Anterior cingulate cortex (tissue), 58 donors: ENCODE results near the gene CPB1.

Source experiments
- DNase-seq, 58 donors: peaks; one replicate each; lab custom pipeline; 2025; lab: John Stamatoyannopoulos, UW

Gene CPB1

DNA sequence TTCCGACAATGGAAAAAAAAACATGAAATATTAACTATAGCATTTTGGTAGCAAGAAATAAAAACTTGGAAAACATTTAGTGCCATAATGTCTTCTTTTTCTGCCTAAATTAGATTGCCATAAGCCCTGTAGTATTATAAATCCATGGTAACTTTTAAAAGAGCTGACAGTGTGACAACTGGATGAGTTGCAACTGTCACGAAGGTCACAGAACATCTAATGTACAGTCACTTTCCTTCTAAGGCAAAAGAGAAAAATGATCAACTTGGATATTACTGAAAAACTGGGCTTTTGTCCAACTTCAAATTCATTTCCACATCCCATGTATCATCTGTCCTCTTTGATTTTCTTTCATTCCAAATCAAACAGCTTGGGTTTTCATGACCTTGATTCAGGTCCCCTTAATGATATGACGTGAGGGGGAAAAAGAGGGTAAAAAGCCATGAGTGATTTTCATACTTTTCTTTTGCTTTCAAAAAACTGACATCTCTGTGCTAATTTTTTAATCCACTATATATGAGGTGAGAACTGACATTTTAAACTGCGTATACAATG, 602 bp downstream of the CPB1 start:
- DNase-seq = no peak

DNA sequence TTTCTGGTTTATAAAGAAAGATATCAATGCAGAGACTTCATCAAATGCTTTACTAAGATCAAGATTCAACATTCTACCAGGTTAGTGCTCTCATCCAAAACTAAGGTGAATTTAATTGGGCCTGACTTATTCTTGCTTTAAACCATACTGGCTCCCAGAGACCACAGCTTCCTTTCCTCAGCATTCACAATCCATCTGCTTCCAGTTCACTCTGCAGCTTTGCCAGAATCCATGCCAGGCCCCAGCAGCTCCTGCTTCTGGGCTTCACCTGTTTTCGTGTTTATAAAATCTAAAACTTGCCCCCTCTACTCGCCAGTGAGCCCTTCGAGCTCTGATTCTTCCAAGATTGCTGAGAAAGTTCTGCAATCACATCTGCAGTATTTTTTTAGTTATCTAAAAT, 2.3 kb downstream of the CPB1 start:
- no peak for DNase-seq

DNA sequence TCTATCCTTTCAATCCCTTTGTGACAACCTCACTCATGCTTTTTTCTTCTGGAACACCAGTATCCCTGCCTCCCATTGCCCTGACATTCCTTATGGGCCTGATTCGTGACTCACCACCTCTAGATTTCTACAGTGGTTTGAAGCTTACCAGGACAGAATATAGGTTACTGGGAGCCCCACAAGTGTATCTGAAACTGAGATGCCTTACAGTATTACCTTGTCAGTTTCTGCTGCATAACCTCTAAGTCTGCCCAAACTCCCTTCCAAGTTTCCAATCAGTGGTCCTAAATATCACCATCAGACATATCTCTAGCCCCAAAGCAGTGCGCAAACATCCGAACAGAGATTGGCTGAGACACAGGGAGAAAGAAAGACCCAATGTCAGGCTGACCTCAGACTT, 5.6 kb downstream of the CPB1 start:
- DNase-seq = no peak

DNA sequence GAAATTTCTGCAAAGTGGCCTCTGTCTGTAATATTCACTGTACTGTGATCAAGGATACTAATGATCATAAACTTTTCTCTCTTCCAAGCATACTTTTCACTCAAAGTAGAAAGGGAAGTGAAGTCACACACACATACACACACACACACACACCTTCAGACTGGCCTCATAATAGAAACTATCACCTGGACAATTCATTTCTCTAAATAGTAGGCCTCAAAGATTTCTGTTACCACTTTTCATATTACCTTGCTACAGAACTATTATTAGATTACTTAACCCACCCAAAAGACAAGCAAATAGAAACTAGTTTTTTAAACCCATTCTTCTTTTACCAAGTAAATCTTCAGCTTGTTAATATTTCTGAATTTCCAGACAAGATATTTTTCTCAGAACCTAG, 12.2 kb downstream of the CPB1 start:
- no peak for DNase-seq

DNA sequence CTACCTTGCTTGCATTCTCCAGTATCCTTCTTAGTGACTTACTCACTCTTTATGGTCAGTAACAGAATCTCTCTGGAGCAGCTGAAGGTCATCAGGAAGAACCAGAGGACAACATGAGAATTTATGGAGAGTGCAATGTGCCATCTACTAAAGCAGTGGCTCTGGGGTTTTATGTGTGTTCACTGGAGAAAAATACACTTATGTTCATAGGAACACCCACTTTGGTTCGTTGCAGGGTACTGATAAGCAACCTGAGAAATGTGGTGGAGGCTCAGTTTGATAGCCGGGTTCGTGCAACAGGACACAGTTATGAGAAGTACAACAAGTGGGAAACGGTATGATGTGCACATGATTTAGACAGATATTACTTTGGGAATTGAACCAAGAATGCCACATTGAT, 12.8 kb downstream of the CPB1 start:
- no peak for DNase-seq

DNA sequence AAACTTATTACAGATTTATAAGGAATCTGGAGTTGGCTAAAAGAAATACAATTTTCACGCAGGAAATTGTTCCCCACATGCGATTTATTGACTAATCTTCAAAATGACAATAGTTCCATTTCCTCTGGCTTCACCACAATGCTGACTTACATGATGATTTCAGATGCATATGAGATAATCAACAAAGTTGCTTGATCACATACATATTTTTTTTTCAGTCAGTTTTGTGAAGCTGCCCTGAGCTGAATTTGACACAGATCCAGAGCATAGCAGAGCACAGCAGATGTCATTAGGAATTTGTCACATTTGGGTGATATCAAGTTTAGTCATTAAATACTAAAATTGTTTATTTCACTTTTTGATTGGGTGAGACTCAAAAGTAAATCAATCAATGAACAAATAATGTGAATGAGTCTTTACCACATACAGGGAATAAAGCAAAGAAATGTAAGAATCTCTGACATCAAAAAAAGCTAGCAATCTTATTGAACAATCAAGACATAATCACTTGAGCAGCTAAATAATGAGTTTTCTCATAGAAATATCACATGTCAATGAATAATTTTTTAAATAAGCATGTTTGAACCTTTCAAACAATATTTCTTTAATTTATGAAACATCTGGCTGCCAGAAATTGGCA, 18.3 kb downstream of the CPB1 start:
- no peak for DNase-seq

DNA sequence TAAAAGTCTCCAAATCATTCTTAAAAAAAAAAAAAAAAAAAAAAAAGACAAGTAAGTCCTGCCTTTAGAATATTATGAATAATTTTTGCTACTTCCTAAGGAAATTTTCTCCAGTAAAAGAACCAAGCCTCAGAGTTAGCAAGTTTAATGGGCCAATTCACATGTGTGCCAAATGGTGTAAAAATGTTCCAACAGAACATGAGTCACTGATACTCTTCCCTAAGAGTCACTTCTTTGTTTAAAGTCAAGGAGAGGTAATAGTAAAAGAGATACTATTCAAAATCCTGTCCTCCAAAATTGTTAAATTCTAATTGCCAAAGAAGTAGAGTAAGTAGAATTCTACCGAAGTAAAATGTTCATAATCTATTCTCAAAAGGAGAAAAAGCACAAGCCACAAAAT, 19.7 kb downstream of the CPB1 start:
- DNase-seq = no peak

DNA sequence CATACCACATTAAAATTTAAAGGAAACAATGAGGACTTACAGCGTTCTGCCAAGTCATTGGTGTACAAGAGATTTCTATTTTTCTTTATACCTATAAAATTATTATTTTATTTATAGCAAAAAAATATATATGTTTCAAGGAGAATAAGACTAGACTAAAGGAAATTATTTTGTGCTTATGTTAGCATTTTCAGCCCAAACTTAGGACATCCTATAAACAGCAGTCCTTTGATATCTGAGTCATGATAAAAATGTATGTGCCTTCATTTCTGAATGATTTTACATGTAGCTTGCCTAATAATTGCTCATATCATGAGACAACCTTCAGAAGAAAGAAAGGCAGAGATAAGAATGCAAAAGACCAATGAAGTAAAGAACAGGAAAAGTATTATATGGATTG, 20.8 kb downstream of the CPB1 start:
- no peak for DNase-seq

DNA sequence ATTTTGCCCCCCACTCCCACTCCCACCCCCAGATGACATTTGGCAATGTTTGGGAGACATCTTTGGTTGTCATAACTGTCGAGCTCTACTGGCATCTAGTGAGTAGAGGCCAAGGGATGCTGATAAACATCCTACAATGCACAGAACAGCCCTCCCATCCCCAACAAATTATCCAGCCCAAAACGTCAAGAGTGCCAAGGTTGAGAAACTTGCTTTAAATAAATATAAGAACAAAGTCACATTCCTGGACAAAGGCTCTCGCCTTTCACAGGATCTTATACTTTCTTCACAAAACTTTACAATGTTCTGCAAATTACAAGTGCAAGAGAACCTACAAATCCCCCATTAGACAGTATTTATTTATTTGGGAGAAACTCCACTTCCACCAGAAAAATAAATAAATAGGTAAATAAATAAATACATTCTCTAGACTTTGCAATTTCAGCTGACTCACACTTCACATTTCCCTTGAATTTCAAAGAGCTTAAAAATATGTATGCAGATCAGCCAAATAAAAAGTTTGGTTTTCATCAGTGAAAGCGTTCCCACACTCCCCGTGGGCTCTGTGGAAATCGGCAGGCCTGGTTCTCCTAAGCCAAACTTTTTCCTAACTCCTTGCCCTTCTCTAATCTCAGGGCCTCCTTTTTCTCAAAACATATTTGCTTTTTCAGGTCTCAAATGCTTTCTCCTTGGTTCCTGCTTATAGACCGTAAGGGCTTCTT, 24.8 kb downstream of the CPB1 start:
- DNase-seq = no peak

DNA sequence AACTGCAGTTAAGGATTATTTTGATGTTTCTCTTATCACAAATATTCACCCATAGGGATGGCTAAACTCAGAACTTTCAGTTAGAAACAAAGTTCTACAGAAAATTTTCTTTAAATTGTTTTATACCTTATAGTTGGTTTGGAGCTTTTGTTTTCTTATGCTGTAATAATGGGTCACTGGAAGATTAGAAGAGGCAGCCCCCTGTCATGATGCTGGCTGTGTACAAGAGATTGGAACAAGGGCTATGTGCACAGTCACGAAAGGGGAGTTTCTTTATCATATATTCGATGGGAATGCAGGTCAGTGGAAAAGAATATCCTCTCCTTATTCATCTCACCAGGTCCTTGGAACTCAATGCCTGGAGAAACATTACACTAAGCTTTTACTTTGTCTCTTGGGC, 25.5 kb downstream of the CPB1 start:
- no peak for DNase-seq

DNA sequence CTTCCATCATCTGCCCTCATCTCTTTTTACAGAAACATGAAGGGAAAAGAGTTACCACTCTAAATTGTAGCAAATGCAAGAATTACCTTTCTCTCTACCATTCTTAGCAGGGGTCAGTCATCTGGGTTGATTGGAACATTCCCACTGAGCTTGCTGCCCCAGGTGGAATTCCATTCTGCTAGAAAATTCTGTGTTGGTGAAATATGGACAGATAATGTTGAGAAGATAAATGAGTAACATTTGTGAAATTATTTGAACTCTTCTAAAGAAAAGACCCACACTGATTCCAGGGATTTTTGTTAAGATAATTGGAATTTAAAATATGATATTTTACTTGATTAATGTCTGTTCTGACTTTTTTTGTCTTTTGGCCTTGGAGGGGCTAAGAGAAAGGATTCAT, 26.4 kb downstream of the CPB1 start:
- DNase-seq = no peak

DNA sequence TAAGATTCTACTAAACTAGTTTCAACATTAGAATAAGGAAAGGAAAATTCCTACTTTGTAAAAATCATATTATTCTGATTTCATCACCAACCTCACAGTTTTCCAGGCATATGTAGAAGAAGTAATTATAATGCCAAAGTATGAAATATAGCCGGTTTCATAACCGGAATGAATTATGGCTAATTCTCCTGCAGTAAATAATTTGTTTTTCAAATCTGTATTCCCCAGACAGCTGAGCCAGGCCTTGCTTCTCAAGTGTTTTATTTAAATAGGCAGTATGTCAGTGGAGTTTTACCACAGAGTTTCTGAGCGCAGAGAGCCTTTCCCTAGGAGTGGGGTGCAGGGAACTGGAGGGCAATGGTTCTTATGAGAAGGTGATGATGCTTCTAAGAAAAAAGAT, 28.8 kb downstream of the CPB1 start:
- DNase-seq = no peak

DNA sequence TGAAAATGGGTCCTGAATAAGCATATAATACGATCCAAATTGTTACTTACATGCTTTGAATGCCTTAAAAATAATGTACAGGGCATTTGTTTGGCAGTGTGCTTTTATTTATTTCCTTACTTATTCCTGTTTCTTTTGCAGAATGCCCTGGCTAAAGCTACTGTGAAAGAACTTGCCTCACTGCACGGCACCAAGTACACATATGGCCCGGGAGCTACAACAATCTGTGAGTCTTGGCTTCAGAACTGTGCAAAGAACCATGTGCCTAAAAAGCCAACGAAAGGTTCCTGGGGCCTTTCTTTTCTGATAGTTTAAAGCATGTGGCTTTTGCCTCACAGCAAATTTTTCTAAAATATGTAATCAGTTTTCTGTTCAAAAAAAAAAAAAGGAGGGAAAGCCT, 29.7 kb downstream of the CPB1 start:
- no peak for DNase-seq

DNA sequence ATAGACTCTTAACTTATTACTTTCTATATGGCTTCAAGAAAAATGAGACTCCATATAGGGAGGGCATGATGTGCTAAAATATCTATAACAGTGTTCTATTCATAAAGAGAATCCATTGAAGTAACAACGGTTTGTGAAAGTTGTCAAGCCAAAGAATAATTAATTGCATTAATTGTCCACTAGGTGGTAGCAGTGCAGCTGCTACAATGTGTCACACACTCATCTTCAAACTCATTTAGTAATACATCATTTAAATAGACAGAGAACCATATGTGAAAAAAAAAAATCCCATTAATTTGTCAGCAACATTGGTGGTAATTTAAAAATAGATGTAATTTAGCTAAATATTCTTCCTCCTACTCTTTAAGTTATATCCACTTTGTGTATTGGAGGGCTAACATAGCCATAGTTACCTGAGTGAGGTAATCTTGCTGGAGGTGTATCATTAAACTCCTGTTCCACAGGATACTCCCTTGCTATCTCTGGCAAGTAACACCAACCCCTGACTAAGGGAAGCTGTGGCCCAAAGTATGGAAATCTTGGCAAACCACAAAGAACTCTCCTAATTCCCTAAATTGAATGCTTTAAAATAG, 33.8 kb downstream of the CPB1 start:
- DNase-seq = peak in 1 of 58 donors; percentile 1

DNA sequence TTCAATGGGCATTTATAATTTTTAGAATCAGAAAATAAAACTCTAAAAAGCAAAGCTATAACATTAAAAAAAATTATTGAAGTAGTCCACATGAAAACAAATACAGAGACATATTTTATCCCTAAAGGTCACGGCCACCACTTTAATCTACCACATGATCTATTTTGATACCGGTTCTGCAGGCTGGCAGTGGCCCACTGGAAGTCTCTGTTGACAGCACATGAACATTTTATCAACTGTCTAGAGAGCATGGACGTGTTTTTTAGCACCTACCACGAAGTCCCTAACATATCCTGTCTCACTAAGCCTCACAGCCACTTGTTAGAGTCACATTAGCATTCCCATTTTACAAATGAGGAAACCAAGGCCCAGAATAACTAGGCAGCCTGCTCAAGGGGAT, 35.7 kb downstream of the CPB1 start:
- DNase-seq = no peak

DNA sequence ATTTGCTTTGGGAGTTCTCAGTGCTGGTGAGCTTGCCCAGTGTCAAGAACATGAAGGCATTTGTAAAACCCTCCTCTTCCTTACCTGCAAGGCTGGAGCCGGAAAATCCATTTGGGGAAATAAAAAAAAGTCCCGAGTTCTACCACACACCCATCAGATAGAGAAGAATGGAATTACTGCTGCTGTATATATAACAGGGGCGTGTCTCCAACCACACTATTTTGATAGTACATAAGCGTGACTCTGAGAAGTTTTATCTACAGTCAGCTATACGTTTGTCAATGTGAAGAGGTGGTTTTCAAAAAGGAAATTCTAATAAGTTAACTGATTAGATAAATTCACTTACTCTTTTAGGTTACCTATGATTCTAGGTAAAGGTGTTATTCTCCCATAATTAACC, 36.2 kb downstream of the CPB1 start:
- DNase-seq = no peak

DNA sequence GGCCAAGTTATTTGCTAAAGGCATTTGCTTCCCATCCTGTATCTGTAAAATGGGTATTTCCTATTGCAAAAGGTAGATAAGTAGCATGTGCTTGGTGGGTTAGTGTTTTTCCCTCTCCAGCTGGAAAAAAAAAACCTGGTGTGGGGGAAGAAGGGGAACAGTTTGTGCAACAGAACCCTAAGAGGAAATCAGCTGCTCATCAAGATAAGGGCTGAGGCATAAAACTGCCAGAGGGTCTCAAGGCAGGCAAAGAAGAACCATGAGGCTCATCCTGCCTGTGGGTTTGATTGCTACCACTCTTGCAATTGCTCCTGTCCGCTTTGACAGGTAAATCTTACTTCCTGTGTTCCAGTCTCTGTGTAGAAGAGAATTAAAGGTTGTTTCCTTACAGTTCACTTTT, 37.4 kb downstream of the CPB1 start, which contains the start of gene CPA3:
CPA3 (plus strand) TSS at position 248 of the 400 bp plus-strand sequence; CDS start at position 260, 12 bp downstream.
- no peak for DNase-seq

DNA sequence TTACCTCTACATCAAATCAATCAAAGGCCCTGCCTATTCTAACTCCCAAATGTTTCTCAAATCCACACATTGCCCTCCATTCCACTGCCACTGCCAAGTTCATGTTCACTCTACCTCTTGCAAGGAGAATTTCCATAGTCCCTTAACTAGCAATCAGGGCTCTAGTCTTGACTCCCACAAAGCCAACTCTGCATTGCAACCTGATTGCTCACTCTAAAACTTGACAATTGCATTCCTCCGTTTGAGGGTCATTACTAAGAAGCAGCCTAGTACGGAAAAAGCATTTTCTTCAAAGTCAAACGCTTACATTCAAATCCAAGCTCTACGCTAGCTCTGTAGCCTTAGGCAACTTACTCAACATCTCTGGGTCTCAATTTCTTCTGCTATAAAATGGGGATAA, 38.6 kb downstream of the CPB1 start:
- no peak for DNase-seq

DNA sequence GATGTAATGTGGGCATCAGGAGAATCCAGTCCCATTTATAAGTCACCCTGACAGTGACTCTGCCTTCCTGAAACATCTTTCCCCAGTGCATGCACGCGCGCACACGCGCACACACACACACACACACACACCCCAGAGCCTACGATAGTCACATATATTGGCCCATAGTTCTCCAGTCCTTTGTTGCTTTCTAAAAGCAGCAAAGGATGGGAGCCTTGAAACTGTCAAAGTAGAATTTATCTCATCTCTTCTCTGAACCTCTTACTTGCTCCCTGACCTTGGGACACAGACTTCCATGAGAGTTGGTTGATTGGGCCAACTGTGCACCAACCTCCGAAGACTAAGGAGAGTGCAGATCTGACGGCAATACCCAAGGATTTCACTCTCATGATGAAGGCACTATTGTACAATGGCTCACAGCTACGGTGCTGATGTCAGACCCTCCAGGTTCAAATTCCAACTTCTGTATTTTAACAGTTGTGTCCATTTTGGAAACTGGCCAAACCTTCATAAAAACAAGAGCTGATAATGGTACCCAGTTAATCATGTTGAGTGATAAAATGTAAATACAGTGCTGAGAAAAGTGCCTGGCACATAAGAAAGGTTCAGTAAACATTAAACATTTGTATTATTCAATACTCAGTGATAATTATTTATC, 45.8 kb downstream of the CPB1 start:
- no peak for DNase-seq

DNA sequence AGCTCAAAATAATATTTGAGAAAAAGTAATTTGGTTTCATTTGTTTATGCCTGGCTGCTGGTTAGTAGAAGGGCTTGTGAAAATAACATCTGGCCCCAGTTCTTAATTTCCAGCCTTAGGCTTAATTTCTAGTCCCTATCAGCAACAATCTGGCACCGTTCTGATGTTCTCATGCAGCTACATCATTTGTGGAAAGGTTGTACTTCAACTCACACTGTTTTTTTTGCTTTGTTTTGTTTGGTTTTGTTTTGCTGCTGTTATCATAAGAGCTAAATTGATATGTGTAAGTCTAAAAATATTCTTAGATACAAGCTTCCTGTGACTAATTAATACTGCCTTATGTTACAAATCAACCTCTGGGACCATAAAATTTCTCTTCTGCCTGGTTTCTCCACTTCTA, 46.4 kb downstream of the CPB1 start:
- DNase-seq = no peak

DNA sequence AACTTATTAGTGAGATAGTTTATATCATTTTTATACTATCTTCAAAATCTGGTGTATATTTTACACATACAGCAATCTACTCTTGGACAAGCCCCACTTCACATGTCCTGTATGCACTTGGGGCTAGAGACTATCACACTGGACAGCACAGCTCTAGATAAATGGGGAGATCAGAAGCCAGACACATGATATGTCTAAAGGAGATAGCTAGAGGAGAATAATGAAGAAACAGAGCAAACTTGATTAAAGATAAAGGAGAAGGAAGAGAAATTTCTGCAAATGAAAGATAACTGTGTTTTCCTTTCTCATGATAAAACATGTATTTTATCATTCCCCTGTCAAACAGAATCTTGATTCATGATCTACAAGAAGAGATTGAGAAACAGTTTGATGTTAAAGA, 50.5 kb downstream of the CPB1 start:
- no peak for DNase-seq
